ENCODE measurements around the gene ZNF335.

The ZNF335 gene

GRCh38 chr20:45925821-45926506 is 46.0 kb downstream of the ZNF335 start:
- peaks cover 8% of the 10 kb centered on the region for H3K4me1 ChIP-seq (ENCODE audit: insufficient read depth, insufficient read length)
- DNase-seq (ENCODE audit: low read depth, low spot score): no peak
- H3K9ac ChIP-seq (ENCODE audit: insufficient read length, low read depth): peak overlapping the region; percentile 45
- no peaks in the 10 kb centered on the region for H3K9me3 ChIP-seq (ENCODE audit: insufficient read depth, low read length)
- TF ChIP-seq YY1 (IDR thresholded peaks at IDR 0.05; ENCODE audit: insufficient read depth, insufficient read length): no peak
- TF ChIP-seq SUZ12 (IDR thresholded peaks at IDR 0.05; ENCODE audit: extremely low read depth, insufficient read depth, insufficient read length): no peak
- no peak for TF ChIP-seq ZNF274 (IDR thresholded peaks at IDR 0.05; ENCODE audit: low read depth, low read length)
- H3K27me3 ChIP-seq (ENCODE audit: insufficient read depth, insufficient read length): no peaks in the 10 kb centered on the region
- H3K36me3 ChIP-seq (ENCODE audit: insufficient read depth, insufficient read length, low read length): no peaks in the 10 kb centered on the region
- H3K4me3 ChIP-seq (ENCODE audit: insufficient read length, low read depth): no peak overlapping the region

DNA sequence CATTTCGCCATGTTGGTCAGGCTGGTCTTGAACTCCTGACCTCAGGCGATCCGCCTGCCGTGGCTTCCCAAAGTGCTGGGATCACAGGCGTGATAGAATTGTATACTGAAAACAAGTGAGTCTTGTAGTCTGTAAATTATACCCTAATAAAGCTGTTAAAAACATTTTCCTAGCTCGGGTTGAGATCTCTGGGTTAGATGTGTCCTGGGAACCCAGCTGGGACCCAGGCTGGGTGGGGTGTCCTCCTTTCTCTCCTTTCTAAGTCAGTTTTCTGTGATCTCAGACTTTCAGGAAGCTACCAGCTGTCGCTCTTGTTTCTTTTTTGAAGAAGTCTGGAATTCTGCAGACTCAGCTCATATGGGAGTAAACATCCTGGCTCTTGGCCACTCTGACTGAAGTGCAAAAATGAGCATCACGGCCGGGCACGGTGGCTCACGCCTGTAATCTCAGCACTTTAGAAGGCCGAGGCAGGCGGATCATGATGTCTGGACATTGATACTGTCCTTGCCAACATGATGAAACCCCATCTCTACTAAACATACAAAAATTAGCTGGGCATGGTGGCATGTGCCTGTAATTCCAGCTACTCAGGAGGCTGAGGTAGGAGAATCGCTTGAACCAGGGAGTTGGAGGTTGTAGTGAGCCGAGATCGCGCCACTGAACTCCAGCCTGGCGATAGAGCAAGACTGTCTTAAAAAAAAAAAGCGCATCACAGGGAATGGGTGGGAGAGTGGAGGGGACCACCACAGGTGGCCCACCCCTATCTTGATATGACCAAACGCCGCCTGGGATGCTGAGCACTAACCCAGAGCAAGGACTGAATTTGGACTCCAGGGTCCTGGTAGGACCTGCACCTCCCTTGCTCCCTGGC is 47.4 kb downstream of the ZNF335 start:
- no peaks in the 10 kb centered on the region for H3K9me3 ChIP-seq (ENCODE audit: insufficient read depth, low read length)
- no peaks in the 10 kb centered on the region for H3K27me3 ChIP-seq (ENCODE audit: insufficient read depth, insufficient read length)
- TF ChIP-seq ZNF274 (IDR thresholded peaks at IDR 0.05; ENCODE audit: low read depth, low read length): no peak
- no peak for TF ChIP-seq SUZ12 (IDR thresholded peaks at IDR 0.05; ENCODE audit: extremely low read depth, insufficient read depth, insufficient read length)
- TF ChIP-seq YY1 (IDR thresholded peaks at IDR 0.05; ENCODE audit: insufficient read depth, insufficient read length): no peak
- H3K36me3 ChIP-seq (ENCODE audit: insufficient read depth, insufficient read length, low read length): no peaks in the 10 kb centered on the region
- no peak overlapping the region for H3K9ac ChIP-seq (ENCODE audit: insufficient read length, low read depth)
- H3K4me3 ChIP-seq (ENCODE audit: insufficient read length, low read depth): no peak overlapping the region
- H3K4me1 ChIP-seq (ENCODE audit: insufficient read depth, insufficient read length): peaks cover 8% of the 10 kb centered on the region
- DNase-seq (ENCODE audit: low read depth, low spot score): no peak

- no peak for DNase-seq (ENCODE audit: low read depth, low spot score)
- H3K36me3 ChIP-seq (ENCODE audit: insufficient read depth, insufficient read length, low read length): no peaks in the 10 kb centered on the region
- no peaks in the 10 kb centered on the region for H3K27me3 ChIP-seq (ENCODE audit: insufficient read depth, insufficient read length)
- TF ChIP-seq YY1 (IDR thresholded peaks at IDR 0.05; ENCODE audit: insufficient read depth, insufficient read length) (no peak), SUZ12 (IDR thresholded peaks at IDR 0.05; ENCODE audit: extremely low read depth, insufficient read depth, insufficient read length) (no peak), ZNF274 (IDR thresholded peaks at IDR 0.05; ENCODE audit: low read depth, low read length) (no peak)
- H3K4me3 ChIP-seq (ENCODE audit: insufficient read length, low read depth): no peak overlapping the region
- H3K4me1 ChIP-seq (ENCODE audit: insufficient read depth, insufficient read length): peaks cover 8% of the 10 kb centered on the region
- no peaks in the 10 kb centered on the region for H3K9me3 ChIP-seq (ENCODE audit: insufficient read depth, low read length)
- no peak overlapping the region for H3K9ac ChIP-seq (ENCODE audit: insufficient read length, low read depth)
Observed at GRCh38 chr20:45921337-45922189, 50.4 kb downstream of the ZNF335 start.

DNA sequence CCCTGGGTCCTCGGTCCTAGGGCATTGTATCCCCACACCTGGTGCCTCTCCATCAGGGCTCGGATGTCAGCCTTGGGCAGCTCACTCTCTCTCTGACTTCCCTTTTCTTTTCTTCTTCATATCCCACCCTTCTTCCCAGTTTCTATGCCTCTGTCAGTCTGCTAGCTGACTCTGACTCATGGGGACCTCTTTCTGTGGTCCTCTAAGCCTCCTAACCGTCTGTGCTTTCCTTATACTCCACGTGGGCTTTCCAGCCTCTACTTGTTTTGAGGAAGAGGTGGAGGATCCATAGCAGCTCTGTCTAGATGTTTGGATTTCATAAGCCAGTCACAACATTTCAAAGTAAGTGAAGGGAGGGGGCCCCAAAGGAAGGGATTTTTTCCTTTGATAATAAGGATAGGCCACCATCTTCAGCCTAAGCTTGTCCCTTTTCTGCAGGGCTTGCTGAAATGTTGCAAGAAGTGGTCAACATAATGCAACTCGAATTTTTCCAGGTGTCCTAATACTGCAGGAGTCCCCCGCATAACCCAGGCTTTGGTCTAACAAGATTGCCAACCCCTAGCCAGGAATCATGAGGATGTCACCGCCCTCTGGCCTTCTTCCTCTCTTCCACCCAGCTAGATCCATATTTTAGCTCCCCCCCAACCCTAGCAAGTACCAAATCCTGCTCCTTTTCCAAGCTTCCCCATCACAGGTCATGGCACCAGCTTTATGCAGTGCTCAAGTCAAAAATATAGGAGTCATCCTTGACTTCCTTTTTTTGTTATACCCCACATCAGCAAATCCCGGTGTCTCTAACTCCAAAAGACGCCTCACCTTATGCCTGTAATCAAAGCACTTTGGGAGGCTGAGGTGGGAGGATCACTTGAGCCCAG is 51.3 kb downstream of the ZNF335 start:
- peaks cover 4% of the 10 kb centered on the region for H3K4me1 ChIP-seq (ENCODE audit: insufficient read depth, insufficient read length)
- DNase-seq (ENCODE audit: low read depth, low spot score): no peak

DNA sequence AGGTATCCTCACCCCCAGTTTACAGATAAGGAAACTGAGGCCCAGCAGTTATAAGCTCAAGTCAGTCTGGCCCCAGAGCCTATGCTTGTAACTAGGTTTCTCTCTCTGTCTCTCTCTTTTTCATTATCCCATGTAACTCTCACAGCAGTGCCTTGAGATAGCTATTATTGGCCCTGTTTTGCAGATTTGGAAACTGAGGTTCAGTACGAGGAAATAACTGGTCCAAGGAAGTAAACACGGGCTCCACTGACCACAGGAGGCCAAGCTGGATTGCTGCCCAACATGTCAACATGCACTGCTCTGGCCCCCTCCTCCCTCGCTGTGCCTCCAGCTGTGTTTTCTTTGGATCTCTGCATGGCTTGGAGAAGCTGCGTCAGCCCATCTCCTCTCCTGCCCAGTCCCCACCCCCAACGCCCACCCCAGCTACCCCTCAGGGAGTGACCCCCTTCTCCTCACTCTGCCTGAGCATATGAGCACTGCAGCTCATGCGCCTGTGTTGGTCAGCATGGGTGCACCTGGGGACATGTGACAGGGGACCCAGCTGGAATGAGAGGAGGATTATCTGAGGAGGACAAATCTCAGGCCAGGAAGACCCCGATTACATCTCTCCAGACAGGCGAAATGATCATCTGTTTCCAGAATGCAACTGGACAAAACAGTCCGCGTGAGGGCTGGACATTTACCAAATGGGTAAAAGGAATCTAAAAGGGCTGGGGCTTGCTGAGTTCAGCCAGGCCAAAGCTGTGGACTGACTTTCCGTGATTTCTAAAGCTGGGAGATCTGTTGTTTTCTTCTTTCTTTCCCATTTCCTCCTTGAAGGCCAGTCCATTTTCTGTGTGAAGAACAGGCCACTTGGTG is 52.2 kb downstream of the ZNF335 start:
- H3K4me1 ChIP-seq (ENCODE audit: insufficient read depth, insufficient read length): no peaks in the 10 kb centered on the region
- no peak for TF ChIP-seq SUZ12 (IDR thresholded peaks at IDR 0.05; ENCODE audit: extremely low read depth, insufficient read depth, insufficient read length)
- TF ChIP-seq YY1 (IDR thresholded peaks at IDR 0.05; ENCODE audit: insufficient read depth, insufficient read length): no peak
- TF ChIP-seq ZNF274 (IDR thresholded peaks at IDR 0.05; ENCODE audit: low read depth, low read length): no peak
- no peaks in the 10 kb centered on the region for H3K9me3 ChIP-seq (ENCODE audit: insufficient read depth, low read length)
- no peak for DNase-seq (ENCODE audit: low read depth, low spot score)
- H3K4me3 ChIP-seq (ENCODE audit: insufficient read length, low read depth): no peak overlapping the region
- no peaks in the 10 kb centered on the region for H3K27me3 ChIP-seq (ENCODE audit: insufficient read depth, insufficient read length)
- H3K9ac ChIP-seq (ENCODE audit: insufficient read length, low read depth): no peak overlapping the region
- no peaks in the 10 kb centered on the region for H3K36me3 ChIP-seq (ENCODE audit: insufficient read depth, insufficient read length, low read length)

More for the DNA sequence above, 51.3 kb downstream of the ZNF335 start:
- Histone ChIP-seq H3K4me3 (ENCODE audit: insufficient read length, low read depth) (no peak overlapping the region), H3K36me3 (ENCODE audit: insufficient read depth, insufficient read length, low read length) (no peaks in the 10 kb centered on the region), H3K9me3 (ENCODE audit: insufficient read depth, low read length) (no peaks in the 10 kb centered on the region), H3K9ac (ENCODE audit: insufficient read length, low read depth) (no peak overlapping the region), H3K27me3 (ENCODE audit: insufficient read depth, insufficient read length) (no peaks in the 10 kb centered on the region)
- TF ChIP-seq ZNF274 (IDR thresholded peaks at IDR 0.05; ENCODE audit: low read depth, low read length): no peak
- TF ChIP-seq SUZ12 (IDR thresholded peaks at IDR 0.05; ENCODE audit: extremely low read depth, insufficient read depth, insufficient read length): no peak
- no peak for TF ChIP-seq YY1 (IDR thresholded peaks at IDR 0.05; ENCODE audit: insufficient read depth, insufficient read length)
